ENCODE results near the gene FGF2.

The FGF2 gene

DNA sequence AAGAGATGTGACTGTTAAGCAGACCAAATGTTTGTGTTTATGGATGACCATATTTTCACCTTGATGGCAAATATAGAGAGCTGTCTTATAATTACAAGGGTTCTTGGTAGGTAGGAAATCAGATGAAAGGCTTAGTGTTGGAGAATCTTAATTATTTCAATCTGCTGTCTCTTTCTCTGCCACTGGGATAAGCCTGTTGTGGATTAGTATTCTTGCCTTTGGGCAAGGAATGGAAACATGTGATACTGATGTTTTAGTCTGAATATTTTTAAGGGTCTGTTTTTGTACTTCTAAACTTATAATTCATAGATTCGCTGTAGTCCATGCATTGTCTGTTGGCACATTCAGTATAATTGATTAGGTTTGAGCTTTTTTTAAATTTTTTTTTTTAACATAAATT, 119.5 kb downstream of the FGF2 start:
- no peak for DNase-seq

Data from NCI-H1417 treated with DMSO at 0.1 percent for 48 hours (cell line).